Posterior vena cava (tissue), 2 donors: ENCODE measurements around the gene PFKL. TPM values are rescaled to one million over a fixed set of nuclear protein-coding genes. Genes with fewer than 3 reads are reported as not detected.
A peak's percentile ranks its signal among the peaks of the same experiment; 100 is the strongest.
"Not testable (repeated sequence)": the region's sequence is repeated elsewhere in the genome, so short reads cannot be mapped to it uniquely, and the experiment has no call there.

Experiments
- DNase-seq: peaks from one replicate; pipeline ENCODE4 v3.0.0-alpha.2; 2020; ENCODE audit warnings: low spot score
- intact Hi-C, 2 donors: fragments of 100-400 bp; cut with DNase I; formaldehyde crosslinking; loops; one replicate each; pipeline versions ENCODE4 v1.14.1 to v1.14.2; 2022 to 2023
- total RNA-seq, 2 donors: library from RNA; stranded (reverse); fragmentation: NEBNext Ultra II Directional; extraction: Animal tissue kit (Norgen Biotek cat#: 25700); gene quantifications; one replicate each; pipeline ENCODE4 v1.2.1, GENCODE V29; 2021
- donor health status: DM: yes; HTN: yes; CAD: no.
- donor health status: DM: yes; HTN: yes; CAD: no.

The PFKL gene
- total RNA-seq, 2 donors from 2014 or later, result 74.1 to 91.3 TPM

DNA sequence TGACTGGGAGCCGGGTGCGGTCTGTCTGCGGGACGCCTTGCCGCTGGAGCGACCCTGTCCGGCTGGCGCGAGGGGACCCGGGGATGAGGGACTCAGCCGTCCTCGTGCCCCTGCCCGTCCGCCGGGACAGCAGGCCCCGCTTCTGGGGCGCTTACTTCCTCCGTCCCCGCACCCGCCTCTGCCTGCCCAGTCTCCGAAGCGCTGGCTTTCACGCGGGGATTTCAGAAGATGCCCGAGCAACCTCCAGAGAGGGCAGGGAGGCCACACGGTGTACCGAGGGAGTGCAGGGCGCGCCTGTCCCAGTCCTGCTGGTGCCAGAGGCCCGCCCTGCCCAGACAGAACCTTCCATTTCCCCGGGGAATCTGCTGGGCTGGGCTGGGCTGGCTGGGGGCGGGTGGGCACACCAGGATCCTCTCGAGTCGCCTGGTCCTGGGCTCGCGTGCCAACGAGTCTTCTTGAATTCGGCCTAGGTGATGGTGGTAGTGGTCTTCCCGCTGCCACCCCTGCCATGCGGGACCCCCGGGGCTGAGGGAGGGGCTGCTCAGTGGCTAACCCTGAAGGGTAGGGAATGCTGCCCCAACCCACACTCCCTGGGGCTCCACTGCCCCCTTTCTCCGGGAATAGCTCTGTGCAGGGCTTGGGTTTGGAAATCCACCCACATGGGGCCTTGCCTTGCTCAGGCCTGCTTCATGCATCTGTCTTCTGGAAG is 51.1 kb downstream of the PFKL start:
- DNase-seq, result peak; percentile 79
- intact Hi-C loops, result loop anchor here in 1 of 2 donors (10.0 kb wide), 1 partner anchor 54 kb away; no protein-coding TSS in a partner anchor

DNA sequence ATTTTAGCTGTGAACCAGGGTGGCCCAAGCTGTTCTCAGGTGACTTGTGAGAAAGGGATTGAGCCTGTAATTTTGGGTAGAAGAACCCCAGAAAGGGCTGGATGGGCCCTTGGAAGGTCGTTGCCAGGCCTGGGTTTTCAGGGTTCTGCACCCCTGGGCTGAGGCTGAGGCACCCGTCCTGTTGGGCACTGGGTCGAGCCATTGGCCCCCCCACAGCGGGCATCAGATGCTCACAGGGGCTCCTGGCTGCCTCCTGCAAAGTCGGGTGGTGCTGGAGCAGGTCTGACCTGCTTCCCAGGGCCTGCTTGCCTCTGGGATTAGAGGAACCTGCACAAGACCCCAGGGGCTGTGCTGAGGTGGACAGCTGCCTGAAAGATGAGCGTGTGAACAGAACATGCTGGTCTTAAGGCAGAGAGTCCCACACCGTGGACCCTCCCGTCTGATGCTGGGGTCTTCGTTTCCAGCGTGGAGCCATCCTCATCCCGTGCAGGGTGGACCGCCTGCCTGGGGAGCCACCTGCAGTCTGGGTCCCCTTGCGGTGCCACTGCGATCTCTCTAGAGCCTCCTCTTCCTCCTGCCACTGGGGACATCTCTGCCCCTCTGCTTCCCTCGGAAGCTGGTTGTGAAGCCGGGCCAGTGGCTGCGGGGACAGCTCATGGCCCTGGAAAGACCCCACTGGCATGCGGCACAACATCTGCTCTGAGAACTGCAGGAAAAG is 51.8 kb downstream of the PFKL start:
- peak; percentile 75 for DNase-seq
- intact Hi-C loops, result loop anchor here in 1 of 2 donors (10.0 kb wide), 1 partner anchor 53 kb away; no protein-coding TSS in a partner anchor

DNA sequence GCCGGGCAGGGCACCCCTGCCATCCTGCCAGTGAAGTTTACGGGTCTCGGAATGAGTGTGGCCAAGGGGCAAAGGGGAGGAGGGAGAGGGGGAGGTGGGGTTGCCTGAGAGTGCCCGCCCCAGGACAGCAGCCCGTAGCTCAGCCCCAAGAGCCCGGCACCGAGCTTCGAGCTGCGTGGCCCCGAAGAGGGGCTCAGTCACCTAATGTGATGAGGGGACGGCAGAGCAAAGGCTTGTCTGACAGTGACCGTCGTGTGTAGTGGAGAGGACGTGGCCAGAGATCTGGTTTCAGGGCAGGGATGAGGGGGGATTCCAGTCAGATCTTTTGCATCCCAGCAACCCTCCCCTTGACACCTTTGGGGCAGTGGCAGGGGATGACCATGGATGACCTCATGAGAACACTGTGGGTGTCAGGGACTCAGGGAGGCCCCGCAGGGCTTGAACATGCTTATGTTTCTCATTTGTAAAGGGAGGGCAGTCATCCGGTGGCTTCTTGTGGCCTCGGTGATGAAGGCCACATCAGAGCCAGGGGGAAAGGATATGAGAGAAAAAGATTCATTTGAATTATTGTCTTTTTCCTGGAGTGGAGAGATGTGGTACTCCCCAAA is 52.5 kb downstream of the PFKL start:
- intact Hi-C loops, result loop anchor here in 1 of 2 donors (10.0 kb wide), 1 partner anchor 52 kb away; no protein-coding TSS in a partner anchor
- peak; percentile 68 for DNase-seq

DNA sequence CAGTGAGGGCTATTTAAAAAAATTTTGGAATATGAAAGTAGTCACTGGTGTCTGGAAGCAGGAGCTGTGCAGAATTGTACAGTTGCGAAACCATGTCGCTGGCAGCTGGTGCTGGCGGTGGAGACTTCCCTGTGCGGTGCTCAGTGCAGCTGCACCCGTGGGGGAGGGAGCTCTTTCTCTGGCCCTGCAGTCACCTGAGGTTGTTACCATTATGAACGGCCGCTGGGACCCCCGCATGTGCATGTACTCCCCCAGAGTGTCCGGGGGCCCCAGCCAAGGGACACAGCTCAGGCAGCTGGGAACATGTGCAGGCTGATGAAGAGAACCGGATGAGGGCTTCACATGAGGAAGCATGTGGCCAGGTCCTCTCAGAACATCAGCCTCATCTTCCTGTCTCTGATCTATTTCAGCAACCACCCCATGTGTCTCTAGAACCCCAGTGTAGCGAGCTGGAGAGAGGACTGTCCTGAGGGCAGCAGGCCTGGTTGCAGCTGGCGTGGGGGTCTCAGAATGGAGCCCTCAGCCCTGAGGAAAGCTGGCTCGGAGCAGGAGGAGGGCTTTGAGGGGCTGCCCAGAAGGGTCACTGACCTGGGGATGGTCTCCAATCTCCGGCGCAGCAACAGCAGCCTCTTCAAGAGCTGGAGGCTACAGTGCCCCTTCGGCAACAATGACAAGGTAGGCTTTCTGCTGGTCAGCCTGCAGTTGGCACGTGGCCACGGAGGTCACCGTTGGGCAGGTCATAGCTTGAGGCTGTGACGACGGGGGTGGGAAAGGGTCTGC is 53.5 kb downstream of the PFKL start, which contains the start of gene TRPM2:
TSS of gene TRPM2 (plus strand) at position 431 of the 780 bp plus-strand sequence. CDS start at position 511, 80 bp downstream.
- DNase-seq, result peak; percentile 92
- intact Hi-C loops, result loop anchor here in 1 of 2 donors (10.0 kb wide), 1 partner anchor 51 kb away; no protein-coding TSS in a partner anchor

DNA sequence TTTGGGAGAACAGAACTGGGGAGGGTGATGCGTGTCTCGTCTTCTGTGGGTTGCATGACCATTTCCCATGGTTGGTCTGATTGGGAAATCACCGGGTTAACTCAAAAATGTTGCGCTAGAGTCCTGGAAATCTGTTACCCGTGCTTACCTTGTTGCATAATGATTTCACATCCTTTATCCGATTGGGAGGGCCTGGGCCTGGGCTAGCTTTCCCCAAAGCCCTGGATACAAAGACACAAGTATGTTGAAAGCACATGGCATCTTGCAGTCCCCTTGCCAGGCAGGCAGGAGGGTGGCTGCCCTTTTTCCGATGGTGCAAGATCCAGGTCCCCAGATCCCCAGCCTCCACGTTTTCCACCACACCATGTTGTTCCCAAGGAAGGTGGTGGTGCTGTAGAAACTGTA is 54.1 kb downstream of the PFKL start:
- no peak for DNase-seq
- intact Hi-C loops, result loop anchor here in 1 of 2 donors (10.0 kb wide), 1 partner anchor 51 kb away; no protein-coding TSS in a partner anchor

DNA sequence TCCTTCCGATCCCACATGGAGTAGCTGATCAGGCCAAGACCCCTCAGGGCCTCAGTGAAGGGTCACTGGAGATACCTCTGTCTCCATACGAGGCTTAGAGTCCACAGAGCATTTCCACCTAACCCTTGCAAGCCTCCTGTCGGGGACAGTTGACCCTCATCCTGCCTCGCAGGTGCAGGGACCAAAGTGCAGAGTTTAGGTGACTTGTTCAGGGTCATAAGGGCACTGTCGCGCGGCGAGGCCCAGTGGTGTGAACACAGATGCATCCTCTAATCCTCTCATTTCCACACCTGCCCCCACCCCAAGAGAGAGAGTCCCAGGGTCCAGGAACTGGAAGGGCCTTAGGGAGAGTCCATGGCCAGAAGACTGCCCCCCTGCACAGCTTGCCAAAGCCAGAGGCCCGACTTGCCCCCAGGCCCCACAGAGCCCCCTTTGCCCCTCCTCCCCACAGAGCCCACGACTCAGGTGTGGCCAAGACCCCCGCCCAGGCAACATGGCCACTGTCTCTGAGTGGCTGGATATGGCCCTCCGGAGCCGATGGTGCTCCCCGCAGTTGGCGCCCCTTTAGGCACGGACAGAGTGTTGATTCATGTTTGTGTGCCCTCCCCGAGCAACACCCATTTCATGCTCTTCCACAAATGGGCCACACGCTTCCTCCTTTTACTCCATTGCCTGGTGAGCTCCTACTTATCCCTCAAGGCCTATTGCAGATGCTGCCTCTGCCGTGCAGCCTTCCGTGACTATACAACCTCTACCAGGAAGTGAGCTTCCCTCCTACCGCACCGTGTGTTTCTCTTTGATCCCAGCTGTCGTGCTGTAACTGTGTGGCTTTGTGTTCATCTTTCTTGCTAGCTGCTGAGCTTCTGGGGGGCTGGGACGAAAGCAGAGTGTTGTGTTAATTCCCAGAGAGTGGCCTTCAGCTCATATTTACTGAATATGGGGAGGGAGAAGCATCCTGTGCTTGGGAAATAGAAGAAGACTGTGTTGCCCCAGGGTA is 55.2 kb downstream of the PFKL start:
- intact Hi-C loops, result loop anchor here in 1 of 2 donors (10.0 kb wide), 1 partner anchor 50 kb away; no protein-coding TSS in a partner anchor

DNA sequence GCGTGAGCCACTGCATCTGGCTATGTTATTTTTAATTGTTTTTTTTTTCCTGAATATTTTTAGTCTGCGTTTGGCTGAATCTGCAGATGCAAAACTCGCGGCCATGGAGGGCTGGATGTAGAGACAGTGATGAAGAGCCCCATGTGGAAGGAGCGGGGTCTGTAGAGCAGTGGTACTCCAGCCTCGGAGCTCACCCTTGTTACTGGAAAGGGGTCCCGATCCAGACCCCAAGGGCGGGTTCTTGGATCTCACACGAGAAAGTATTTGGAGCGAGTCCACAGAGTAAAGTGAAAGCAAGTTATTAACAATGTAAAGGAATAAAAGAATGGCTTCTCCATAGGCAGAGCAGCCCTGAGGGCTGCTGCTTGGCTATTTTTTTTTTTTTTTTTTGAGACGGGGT is 56.3 kb downstream of the PFKL start:
- DNase-seq, result no peak
- intact Hi-C loops, result loop anchor here in 1 of 2 donors (10.0 kb wide), 1 partner anchor 49 kb away; no protein-coding TSS in a partner anchor

More for the DNA sequence above, 55.2 kb downstream of the PFKL start:
- DNase-seq, result peak; percentile 78

DNA sequence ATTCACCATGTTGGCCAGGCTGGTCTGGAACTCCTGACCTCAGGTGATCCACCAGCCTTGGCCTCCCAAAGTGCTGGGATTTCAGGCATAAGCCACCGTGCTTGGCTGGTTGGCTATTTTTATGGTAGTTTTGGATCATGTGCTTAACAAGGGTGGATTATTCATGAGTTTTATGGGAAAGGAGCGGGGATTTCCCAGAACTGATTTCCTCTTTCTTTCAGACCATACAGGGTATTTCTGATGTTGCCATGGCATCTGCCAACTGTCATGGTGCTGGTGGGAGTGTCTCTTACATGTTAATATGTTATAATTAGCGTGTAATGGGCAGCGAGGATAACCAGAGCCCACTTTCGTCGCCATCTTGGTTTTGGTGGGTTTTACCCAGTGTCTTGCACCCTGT is 56.8 kb downstream of the PFKL start:
- DNase-seq, result no peak
- intact Hi-C loops, result loop anchor here in 1 of 2 donors (10.0 kb wide), 1 partner anchor 48 kb away; no protein-coding TSS in a partner anchor

DNA sequence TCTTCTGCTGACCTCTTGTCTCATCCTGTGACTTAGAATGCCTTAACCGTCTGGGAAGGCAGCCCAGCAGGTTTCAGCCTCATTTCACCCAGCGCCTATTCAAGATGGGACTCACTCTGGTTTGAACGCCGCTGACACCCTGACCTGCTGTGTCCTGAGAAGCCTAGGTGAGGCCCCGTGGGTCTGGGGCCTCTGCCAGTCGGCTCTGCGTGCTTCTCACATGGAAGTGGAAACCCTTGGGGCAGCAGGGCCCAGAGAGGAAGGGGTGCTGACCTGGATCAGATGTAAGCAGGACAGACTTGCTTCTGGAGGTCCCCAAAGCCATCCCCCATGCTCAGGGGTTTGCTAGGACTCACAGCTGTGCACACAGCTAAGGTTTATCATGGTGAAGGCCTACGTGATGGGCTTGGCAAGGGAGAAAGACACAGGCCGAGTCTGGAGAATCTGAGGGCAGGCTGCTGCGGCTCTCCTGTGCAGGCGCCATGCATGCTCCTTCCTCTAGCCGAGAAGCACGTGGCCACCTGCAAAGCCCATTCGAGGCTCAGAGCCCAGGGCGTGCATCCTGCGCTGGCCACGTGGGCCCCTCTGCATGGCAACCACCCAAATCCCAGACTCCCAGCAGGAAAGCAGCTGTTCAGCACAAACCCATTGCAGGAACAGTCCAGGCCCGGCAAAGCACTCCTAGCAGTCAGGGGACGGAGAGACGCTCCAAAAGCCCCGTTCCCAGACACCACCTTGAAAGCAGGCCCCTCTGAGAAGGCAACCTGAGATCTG is 57.4 kb downstream of the PFKL start:
- intact Hi-C loops, result loop anchor here in 1 of 2 donors (10.0 kb wide), 1 partner anchor 48 kb away; no protein-coding TSS in a partner anchor
- peak; percentile 66 for DNase-seq

DNA sequence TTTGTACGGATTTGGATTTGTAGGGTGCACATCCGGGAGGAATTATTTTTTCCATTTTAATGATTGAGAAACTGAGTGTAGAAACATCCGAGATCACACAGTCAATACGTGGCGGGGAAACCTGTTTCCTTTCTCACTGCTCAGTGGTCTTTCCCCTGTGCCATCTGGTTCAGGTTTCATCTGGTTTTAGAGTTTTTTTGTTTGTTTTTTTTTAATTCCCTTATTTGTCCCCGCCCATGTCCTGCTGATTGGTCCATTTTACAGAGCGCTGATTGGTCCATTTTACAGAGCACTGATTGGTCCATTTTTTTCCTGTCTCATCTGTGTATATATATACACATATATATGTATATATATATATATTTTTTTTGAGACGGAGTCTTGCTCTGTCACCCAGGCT is 59.5 kb downstream of the PFKL start:
- no peak for DNase-seq
- intact Hi-C loops, result loop anchor here in 1 of 2 donors (10.0 kb wide), 1 partner anchor 45 kb away; no protein-coding TSS in a partner anchor

DNA sequence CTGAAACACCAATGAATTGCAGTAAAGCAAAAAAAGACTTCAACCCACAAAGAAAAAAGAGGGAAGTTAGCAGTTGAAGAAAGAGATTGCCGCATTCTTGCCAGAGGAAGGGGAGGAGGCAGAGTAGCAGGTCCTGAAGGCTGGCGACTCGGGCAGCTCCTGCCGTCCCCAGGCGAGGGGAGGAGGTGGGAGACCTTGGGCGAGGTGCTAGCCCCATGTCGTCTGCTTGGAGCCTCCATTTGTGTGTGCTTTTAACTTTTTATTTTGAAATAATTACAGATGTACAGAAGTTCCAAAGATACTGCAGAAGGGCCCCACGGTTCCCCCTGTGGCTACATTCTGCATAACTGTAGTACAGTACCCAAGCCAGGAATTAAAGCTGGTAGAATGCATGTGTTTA is 60.3 kb downstream of the PFKL start:
- peak; percentile 72 for DNase-seq

DNA sequence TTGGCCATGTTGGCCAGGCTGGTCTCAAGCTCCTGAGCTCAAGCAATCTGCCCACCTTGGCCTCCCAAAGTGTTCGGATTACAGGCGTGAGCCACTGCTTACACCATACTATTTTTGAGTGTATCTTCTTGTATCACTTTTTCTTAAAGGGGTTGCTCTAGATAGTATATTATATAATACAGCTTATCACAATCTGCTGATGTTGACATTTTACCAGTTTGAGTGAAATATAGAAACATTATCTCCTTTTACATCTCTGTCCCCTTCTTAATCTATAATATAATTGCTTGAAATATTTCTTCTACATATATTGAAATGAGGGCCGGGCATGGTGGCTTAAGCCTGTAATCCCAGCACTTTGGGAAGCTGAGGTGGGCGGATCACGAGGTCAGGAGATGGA is 62.0 kb downstream of the PFKL start:
- intact Hi-C loops, DNase-seq: not testable (repeated sequence)

More for the DNA sequence above, 60.3 kb downstream of the PFKL start:
- intact Hi-C loops, result no loop called here

DNA sequence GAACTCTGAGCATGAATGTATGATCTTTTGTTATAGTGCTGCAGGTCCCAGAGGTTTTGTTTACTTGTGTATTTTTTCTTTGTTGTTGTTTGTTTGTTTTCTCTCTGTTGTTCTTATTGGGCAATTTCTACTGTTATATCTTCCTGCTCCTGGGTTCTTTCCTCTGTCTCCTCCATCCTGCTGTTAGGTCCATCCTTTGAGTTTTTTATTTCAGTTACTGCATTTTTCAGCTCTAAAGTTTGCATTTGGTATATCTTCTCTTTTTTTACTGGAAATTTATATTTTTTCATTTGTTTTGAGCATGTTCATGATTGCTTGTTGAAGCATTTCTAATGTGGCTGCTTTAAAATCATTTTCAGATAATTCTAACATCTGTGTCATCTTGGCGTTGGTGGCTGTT is 63.4 kb downstream of the PFKL start:
- no peak for DNase-seq
- intact Hi-C loops, result no loop called here

DNA sequence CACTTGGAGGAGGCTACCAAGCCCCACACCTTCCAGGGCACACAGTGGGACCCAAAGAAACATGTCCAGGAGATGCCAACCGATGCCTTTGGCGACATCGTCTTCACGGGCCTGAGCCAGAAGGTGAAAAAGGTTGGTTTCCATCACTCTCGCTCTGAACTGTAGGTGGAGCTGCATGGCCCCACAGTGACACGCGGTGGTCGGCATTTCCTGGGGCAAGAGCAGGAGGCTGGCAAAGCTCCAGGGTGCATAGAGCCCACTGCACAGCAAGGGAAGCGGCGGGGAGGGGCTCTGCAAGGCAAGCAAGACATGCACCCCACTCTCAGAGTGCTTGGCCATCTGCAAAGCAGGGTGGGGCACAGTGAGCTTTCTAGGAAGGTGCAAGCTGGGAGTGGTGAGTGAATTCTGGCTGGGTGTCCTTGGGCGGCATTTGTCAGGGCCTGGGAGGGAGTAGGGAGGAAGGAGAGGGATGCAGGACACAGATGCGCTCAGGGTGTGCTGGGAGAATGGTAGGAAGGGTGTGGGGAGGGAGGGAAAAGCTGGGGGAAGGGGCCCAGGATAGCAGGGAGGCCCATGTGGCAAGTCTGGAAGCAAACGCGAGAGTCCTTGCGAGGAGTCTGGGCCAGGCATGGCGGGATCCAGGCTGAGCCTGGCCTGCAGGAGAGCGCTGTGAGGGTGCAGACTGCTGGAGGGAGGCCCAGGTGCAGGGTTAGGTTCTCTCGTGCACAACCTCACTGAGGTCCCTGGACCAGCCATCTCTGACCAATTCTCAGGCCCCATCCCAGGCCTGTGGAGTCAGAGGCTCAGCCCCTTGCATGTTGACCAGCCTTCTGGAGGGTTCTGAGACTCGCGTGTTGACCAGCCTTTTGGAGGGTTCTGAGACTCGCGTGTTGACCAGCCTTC is 64.5 kb downstream of the PFKL start:
- peak; percentile 66 for DNase-seq

DNA sequence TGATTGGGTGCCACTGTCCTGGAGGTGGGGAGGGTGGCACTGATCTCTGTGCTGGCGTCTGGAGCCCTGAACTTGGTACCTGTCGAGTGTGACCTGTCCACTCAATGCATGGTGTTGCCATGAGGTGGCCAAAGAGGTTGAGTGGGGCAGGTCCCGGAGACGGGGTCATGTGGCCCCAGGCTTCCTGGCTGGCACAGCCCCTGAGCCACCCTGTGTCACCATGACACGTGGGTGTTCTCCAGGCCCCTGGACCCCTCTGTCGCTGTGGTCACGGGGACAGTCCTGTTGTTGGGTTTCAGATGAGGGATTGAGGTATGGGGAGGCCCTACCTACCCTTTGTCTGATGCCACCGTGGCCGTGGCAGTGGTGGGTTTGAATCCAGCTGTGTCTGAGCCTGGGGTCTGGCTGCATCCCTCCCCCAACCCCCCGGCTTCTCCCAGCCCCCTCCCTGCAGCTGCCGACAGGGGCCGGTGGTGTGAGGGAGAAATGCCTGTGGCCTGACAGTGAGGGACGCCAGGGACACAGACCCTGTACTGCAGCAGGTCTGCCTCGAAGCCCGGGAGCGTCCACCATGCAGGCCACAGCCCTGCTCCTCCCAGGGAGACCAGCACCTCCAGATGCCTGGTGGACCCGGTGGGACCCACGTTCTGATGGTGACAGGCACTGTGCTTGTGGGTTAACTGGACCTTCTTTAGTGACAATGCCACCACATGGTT is 65.6 kb downstream of the PFKL start:
- peak; percentile 68 for DNase-seq

More for the DNA sequence above, 64.5 kb downstream of the PFKL start:
- intact Hi-C loops, result no loop called here

More for the DNA sequence above, 65.6 kb downstream of the PFKL start:
- intact Hi-C loops, result no loop called here
